ENCODE measurements around the gene PDLIM1.

Gene PDLIM1

DNA sequence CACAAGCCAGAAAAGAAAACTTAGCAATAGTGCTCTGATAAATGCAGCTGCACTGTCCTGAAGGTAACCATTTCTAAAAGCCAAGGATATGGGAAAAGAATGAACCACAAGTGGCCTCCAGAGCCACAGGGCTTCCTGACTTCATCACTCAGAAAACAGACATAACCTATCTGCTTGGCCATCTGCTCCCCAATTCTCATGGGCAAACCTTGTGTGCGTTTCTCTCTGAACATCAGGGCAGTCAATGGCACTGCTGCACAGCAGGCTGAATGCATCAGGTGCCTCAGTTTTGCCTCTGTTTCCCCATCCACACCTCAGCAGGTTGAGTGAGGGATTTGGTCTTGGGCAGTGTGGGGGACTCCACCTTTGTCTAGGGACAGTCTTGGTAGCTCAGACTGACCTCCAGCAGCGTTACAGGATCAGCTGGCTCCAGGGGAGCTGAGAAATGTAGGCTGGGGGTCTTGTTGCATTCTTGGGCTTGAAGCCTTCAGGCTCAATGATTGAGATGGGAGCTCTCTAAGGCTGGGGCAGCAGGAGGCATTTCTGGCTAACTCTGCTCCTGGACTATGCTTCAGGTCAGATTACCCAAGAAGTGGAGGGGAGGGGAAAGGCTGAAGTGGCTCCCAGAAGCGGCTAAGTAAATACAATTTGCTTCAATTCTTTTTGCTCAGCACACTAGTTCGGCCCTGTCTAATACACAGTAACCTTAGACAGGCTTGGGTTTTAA is 23.6 kb upstream of the PDLIM1 start:
- no peak for DNase-seq

DNA sequence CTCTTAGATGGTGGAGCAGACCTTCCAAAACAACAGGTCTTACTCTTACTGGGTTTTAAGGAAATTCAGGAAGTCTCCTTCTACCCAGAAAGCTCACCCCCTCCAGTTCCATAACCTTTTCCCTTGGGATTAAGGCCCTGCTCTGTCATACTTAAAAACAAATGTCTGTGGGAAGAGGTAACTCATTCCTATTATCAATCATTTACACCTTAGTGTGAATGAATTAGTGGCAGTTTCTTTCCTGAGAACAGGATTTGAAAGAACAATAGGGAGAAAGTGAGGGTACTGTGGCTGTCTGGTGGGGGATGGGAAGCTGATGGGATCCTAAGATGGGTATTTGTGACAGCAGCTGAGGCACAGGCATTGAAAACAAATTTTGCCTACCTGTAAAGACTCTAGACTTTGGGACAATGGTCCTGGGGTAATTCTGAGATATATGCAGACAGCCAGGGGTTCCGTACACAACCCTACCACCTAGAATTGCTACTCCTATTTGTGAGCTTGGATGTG is 22.2 kb upstream of the PDLIM1 start:
- no peak for DNase-seq

DNA sequence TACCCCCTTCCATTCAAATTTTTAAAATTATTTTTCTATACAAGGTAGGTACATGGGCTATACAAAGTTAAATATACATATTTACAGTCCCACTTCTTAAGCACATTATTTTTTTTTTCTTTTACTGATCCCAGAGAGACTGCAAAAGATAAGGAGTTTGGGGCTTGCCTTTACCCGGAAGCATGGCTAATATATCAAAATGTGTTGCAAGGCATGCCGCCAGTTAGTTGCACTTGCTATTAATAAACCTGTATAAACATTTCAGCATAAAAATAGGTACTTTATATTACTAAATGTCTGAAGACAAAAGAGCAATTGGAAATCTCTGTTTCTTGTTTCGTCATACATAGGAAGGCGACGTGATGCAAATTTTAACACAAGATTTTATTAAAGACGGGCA is 21.5 kb upstream of the PDLIM1 start:
- no peak for DNase-seq

DNA sequence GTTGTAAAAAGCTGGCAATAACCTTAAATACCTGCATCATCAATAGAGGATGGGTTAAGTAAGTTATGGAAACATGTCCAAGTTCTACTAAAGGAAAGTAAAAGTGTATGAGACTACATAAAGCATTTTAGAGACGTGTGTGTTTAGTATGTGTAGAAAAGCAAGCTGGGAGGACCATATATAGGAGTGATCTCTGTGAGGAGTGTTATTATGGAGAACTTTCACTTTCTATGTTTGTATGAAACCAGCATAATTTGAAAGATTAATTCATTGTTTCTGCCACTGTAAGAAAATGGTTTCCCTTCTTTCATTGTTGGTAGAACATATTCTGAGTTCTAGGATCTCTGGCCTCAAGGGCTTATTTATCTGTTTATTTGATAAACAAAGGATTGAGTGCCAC is 19.2 kb upstream of the PDLIM1 start:
- no peak for DNase-seq

DNA sequence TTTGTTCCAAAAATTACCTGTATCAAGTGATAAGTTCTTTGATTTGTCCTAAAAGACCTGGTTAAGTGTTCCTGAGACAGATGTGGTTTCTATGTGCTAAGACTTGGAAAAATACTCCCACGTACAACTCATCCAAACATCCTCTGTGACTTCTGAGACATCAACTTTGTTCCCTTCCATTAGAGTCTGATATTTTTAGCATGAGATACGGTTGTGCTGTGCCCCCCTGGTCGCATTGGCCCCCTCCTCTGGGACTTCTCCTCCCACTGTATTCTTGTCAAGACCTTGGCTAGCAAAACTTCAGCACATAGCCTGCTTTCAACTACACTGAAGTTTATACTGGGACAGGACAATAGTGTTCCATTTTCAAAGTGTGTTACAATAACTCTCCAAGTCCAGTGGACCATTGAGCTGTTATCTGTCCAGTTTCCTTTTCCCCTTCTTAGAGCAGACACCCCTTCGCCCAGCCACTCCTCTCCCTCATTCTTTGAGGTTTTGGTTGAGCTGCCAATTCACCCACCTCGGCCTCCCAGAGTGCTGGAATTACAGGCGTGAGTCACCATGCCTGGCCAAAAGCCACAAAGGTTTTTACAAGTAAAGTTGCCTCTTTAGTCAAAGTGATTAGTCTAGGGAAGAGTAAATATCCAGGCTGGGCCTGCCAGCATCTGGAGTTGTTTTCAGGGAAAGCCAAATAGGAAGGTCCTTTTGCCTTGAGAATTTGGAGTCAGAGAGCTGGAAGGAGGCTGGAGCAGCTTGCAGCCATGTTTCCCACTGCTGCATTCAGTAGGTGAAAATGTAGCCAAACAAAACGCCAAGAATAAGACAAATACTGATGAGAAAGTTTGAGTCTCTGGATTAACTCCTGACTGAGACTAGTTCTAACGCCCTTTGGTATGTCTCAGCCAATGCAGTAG is 17.8 kb upstream of the PDLIM1 start:
- no peak for DNase-seq

DNA sequence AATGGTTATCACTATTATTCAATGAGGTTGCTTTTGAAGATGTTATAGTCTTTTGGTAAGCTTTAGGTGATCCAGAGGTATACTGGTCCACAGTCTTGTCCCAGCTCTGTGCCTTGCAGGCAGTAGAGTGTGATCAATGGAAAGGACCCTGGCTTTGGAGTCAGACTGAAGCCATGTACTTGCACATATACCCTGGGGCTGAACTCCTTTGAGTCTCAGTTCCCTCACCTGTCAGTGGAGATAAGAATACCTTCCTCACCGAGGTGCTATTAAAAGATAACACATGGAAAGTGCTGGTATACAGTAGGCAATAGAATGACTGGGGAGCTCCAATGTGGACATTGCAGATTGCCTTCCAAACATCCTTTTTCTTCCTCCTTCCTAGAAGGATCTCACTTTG is 16.0 kb upstream of the PDLIM1 start:
- no peak for DNase-seq

DNA sequence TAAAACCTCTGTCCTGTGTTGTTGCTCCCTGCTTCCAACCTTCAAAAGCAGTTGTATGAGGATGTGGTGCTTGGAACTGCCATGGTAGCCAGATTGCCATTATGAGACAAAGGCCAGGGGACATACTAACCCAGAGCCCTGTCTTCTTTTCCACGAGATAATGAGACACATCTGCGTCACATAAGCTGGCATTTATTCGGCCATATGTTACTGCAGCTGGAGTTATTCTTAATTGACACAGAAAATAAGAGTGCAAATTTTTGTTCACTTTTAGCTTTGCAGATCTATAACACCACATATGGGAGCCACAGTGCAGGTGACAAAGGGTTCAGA is 15.5 kb upstream of the PDLIM1 start:
- DNase-seq, result no peak

DNA sequence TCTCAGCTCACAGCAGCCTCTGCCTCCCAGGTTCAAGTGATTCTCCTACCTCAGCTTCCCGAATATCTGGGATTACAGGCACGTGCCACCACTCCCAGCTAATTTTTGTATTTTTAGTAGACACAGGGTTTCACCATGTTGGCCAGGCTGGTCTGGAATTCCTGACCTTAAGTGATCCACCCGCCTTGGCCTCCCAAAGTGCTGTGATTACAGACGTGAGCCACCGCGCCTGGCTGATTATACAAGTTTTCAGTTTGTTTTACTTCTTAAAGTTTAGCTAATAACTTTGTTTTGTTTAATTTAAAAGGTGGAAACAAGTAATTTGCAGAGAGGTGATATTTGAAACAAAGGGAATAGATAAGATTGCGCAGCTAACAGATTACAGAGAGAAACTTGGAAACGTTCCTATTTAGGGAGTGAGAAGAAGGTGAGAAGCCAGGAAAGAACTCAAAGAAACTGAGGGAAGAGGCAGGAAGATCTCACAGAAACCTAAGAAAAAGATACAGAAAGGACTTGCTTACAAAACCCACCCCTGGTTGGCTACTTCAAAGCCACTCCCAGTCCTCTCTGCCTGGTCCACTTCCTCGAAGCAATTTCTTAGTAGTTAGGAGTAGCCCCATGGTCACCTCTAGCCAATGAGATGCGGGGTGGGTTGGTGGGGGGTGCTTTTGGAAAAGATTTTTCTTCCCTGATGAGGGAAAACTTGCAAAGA is 15.0 kb upstream of the PDLIM1 start:
- DNase-seq, result no peak

DNA sequence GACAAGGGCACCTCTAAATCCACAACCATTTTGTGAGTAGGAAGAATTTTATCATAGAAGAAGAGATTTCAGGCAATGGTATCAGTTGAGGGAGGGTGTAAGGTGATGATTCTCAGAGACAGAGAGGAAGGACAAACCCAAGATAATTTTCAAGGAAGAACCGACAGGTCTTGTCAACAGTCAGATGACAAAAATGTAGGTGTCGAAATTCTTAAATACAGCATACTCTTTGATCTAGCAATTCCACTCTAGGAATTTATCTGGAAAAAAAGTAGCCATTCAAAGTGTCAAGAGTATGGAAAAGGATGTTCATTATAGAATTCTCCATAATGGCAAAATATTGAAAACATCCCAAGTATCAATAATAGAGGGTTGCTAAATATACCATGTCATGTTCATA is 14.2 kb upstream of the PDLIM1 start:
- no peak for DNase-seq

DNA sequence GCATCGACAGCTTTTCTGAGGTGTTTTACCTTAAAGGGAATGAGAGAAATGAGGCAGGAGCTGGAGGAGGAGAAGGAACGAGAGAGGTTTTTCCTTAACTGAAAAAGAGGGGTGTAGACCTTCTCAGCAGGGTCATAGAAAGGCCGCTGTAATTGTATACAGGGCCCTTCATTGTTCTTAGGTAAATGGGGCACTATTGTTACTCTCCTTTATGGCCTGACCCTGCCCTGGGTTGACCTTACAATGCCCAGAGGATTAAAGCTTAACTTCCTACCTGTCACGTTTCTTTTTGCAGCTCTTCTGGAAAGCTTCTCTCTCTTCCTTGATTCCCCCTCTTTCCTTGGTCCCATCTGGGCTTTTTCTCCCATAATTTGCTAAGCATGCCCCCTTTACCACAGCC is 13.7 kb upstream of the PDLIM1 start:
- no peak for DNase-seq

DNA sequence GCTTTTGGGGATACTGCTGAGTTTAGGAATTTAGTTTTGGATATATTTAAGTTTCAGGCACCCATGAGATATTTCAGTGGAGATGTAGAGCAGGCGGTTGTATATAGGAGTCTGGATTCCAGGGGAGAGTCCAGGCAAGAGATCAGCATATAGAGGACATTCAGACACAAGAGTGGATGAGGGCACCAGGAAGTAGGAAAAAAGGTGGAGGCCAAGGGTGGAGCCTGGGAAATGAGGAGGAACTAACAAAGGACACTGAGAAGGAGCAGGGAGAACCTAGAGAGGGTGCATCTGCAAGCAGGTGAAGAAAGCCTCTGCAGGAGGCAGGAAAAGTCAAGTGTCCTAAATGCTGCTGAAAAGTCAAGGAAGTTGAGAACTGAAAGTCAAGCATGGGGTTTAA is 13.1 kb upstream of the PDLIM1 start:
- DNase-seq, result no peak

DNA sequence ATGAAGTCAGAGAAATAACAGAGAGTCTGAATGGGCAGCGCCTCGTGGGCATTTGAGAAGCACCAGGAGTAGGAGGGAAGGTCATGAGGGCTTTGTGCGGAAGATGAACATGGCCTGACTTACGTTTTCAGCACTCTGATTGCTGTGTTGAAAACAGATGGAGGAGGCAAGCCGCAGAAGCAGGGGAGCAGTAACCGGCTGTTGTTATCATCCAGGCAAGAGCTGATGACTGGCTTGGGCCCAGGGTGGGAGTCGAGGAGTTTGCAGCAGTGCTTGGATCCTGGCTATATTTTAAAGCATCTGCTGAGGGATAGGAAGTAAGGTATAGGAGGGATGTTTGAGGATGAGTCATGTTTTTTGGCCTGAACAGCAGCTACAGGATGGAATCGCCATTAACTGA is 12.7 kb upstream of the PDLIM1 start:
- no peak for DNase-seq

DNA sequence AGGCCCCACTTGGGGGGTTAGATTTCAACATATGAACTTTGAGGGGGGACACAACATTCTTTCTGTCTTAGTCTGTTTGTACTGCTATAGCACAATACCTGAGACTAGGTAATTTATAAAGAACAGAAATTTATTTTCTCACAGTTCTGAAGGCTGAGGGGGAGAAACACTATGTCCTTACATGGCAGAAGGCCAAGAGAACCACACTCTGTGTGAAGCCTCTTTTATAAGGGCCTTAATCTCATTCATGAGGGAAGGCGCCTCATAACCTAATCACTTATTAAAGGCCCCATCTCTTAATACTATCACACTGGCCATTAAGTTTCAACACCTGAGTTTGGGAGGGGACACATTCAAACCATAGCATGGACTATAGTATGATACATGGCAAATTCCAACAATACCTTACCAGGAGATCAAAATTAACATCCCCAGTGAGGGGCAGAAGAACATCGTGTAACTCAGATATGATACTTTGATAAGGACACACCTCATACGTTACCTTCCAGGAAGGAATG is 9.3 kb upstream of the PDLIM1 start:
- no peak for DNase-seq

DNA sequence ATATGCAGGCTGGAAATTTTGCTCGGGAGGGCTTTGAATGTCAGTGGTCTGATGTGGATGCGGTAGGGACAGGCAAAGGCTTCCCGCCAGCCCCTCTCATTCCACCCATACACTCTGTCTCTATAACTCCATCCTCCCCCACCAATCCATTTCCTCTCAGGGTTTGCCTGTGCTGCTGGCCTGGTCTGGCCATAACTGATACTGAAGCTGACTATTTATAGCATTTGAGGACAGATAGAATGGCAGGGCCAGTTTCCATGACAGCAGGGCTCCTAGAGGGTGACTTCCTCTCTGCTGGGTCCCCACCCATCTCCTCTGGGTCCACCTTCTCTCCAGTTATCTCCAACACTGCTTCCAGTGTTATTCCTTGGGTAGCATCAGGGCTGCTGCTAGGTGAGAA is 6.6 kb upstream of the PDLIM1 start:
- no peak for DNase-seq

DNA sequence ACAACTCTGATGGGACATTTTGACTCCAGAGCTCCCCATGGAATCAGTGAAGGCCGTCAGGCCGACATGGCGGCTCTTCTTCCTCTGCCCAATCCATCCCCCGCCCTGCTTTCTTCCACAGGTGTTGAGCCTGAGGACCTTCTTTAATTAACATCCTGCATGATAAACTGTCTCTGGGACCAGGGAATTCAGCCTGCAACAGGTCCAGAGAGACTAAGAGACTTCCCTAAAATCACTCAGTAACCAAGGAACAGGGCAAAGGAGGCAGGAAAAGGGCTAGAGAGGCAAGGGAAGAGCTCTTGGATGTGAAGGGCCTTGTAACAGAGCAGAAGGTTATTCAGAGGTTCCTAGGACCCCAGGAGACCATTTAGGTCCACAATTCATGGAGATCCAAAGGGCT is 6.0 kb upstream of the PDLIM1 start:
- DNase-seq, result no peak

DNA sequence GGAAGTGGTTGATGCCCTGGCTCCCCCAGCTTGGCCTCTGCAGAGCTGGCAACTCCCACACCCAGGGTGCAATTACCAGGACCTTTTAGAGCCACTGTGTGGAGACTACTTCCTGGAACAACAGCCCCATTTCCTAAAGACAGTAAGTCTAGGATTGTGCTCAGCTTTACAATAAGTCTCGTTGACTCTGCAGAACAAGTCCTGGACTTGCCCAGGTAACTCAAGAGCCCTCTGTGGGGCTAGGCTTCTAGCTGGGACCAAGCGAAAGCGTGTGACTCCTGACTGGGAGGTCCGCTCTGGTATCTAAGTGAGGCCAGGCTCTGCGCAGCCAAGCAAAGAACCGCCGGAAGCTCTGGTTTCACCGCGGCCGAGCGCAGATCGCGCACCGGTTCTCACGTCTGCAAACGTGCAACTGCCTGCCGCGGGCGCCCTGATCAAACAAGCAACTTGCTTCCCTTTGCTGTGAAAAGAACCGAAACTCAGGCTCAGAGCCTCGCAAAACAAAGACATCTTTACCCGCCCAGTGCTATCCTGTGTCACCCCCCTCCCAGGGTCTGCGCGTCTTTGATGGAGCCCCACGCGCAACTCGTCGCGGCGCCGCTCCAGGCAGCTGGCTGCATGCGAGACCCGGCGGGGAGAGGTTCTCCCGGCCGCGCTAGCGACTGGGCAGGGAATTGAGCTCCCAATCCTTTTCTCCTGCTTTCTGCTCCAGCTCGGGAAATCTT is 4.4 kb upstream of the PDLIM1 start:
- DNase-seq, result peak in 2 of 3 donors; percentile 24 to 31

DNA sequence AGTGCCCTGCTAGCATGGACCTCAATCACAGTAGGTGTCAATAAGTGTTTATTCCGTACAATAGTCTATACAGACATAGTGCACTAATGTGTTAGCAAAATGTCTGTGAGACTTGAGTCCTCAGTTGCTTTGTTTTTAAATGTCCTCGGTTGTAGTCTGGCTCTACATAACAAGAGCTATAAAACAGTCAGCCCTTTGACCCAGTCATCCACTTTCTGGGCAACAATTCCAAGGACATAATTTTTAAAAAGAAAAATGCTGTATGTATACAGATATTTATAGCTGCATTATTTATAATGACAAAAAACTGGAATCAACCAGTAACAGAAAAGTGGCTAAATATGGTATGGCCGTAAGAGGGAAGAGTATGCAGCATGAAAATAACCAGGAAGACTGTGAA is 2.8 kb upstream of the PDLIM1 start:
- no peak for DNase-seq

DNA sequence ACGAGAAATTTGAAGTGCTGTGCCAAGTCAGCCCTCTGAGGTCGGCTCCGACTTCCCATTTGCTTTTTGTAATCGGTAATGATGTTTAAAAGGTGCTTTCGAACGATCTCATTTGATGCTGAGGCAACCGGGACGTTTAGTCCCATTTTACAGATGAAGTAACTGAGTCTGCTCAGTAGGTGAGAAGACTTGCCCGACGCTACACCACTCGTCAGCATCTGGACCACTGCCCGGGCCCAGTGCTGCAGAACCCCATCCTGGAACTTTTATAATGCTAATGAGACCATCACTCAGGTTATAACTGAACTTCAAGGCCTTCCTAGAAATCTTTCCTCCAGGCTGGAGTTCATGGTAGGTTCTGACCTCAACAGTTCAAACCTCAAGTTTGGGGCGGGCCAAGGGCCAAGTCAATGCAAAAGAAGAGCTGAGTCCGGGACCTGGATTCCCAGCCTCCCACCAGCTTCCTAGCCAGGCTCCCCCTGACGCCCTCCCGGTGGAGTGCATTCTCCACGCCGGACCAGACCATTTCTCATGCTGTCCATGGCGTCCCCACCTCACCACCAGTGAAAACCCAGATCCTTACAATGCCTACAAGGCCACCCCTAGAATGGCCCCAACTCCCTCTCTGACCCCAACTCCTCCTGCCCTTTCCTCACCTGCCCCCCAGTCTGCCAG is 699 bp upstream of the PDLIM1 start:
- peak in 1 of 3 donors; percentile 21 for DNase-seq

DNA sequence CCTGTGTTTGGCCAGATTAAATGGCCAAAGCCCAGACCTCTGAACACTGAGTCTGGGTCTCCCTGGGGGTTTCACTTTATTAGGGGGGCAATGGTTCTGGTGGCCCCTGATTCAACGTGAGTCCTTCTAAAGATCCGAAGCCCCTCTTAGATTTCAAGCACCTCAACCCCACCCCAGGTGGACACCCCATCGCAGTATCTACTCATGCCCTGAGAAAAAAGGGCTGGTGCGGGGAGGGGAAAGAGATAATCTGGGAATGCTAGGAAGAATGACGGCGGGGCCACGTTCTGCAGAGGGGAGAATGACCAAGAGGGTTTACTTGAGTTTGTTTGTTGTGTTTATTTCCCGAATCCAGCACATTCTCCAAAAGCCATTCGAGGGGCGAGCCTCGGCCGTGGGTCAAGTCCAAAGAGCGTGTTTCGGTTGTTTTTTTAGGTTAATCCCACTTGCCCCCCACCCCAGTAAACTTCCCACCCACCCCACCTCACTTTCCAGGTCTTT is 832 bp downstream of the PDLIM1 start:
- DNase-seq, result no peak

DNA sequence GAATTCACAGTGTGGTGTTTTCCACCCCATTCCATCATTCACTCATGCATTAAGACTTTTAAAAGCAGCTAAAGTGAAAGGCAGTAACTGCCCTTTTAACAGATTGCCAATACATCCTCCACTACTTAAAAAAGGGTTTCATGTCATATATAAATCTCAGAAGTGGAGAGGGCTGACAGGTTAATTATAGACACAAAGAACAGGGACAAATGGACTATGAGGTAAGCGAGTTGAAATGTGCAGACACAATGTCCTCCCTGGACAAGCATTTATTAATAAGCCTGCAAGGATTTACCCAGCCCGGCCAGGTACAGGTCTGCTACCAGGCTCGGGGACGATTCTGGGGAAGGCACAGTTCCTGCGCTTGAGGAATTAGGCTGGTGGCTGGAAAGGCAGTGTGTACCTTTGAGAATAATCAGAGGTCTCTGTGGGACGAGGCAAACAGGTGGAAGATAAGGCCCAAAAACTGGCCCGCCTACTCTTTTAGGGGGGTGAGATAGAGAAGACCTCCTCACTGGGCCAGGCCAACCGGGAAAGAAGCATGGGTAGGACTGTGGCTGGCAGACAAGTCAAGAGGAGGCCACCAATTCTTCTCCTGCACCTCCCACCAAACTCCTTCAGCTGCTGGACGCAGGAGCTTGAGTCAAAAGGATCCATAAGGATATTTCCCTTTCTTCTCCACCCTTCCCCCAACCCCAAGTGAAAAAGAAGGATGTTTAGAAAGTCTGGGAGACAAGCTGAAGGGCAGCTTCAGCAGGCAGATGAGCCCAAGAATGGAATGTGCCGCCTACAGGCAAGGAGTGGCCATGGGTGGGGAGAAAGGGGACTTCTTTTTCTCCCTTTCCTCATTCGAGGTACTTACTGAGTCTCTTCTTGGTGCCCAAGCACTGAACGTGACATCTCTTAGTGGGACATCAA is 1.5 kb downstream of the PDLIM1 start:
- DNase-seq, result no peak

DNA sequence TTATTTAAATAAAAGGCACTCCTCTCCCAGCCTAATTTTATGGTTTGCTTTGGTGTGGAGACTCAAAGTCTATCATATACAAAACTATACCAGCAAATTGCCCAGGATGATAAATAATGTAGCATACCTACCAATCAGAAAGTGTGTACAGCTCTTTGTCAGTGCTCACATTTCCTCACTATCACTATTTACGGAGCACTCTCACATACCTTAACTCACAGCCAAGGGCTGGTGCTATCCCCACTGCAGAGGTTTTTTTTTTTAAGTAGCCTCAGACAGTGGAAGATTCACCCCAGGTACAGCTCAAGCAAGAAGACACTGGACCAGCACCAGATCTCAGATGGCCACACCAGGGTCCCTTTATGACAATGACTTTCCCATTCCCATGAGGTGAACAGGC is 2.5 kb downstream of the PDLIM1 start:
- DNase-seq, result no peak
